ENCODE results near the gene PTPRG.

The PTPRG gene

GRCh38 chr3:61718565-61718964, 157.2 kb downstream of the PTPRG start:
- Histone ChIP-seq H3K36me3 (ENCODE audit: control insufficient read depth, insufficient read depth, low read length) (no peaks in the 10 kb centered on the region), H3K27me3 (replicated peaks; ENCODE audit: control insufficient read depth, insufficient read depth, low read length) (peaks cover 2% of the 10 kb centered on the region), H3K4me3 (replicated peaks; ENCODE audit: low read depth, low read length) (no peak overlapping the region)
- no peak for TF ChIP-seq CTCF (IDR thresholded peaks at IDR 0.05; ENCODE audit: insufficient read depth, low read length, poor library complexity, severe bottlenecking)
- DNase-seq (ENCODE audit: extremely low read depth, insufficient read length), result no peak

- TF ChIP-seq CTCF (IDR thresholded peaks at IDR 0.05; ENCODE audit: insufficient read depth, low read length, poor library complexity, severe bottlenecking), result no peak
- Histone ChIP-seq H3K27me3 (replicated peaks; ENCODE audit: control insufficient read depth, insufficient read depth, low read length) (peaks cover 2% of the 10 kb centered on the region), H3K4me3 (replicated peaks; ENCODE audit: low read depth, low read length) (no peak overlapping the region), H3K36me3 (ENCODE audit: control insufficient read depth, insufficient read depth, low read length) (no peaks in the 10 kb centered on the region)
- no peak for DNase-seq (ENCODE audit: extremely low read depth, insufficient read length)
These were observed 158.1 kb downstream of the PTPRG start for GRCh38 chr3:61719278-61719977.

- no peak for DNase-seq (ENCODE audit: extremely low read depth, insufficient read length)
- H3K27me3 ChIP-seq (replicated peaks; ENCODE audit: control insufficient read depth, insufficient read depth, low read length), result peaks cover 2% of the 10 kb centered on the region
- no peak for TF ChIP-seq CTCF (IDR thresholded peaks at IDR 0.05; ENCODE audit: insufficient read depth, low read length, poor library complexity, severe bottlenecking)
- H3K4me3 ChIP-seq (replicated peaks; ENCODE audit: low read depth, low read length), result no peak overlapping the region
- H3K36me3 ChIP-seq (ENCODE audit: control insufficient read depth, insufficient read depth, low read length), result no peaks in the 10 kb centered on the region
These were observed 161.7 kb downstream of the PTPRG start for GRCh38 chr3:61723038-61723437.

GRCh38 chr3:61724183-61724582, 162.8 kb downstream of the PTPRG start:
- no peak overlapping the region for H3K4me3 ChIP-seq (replicated peaks; ENCODE audit: low read depth, low read length)
- DNase-seq (ENCODE audit: extremely low read depth, insufficient read length), result no peak
- H3K27me3 ChIP-seq (replicated peaks; ENCODE audit: control insufficient read depth, insufficient read depth, low read length), result peaks cover 2% of the 10 kb centered on the region
- no peaks in the 10 kb centered on the region for H3K36me3 ChIP-seq (ENCODE audit: control insufficient read depth, insufficient read depth, low read length)
- TF ChIP-seq CTCF (IDR thresholded peaks at IDR 0.05; ENCODE audit: insufficient read depth, low read length, poor library complexity, severe bottlenecking), result no peak

- no peak for TF ChIP-seq CTCF (IDR thresholded peaks at IDR 0.05; ENCODE audit: insufficient read depth, low read length, poor library complexity, severe bottlenecking)
- Histone ChIP-seq H3K36me3 (ENCODE audit: control insufficient read depth, insufficient read depth, low read length) (no peaks in the 10 kb centered on the region), H3K4me3 (replicated peaks; ENCODE audit: low read depth, low read length) (no peak overlapping the region), H3K27me3 (replicated peaks; ENCODE audit: control insufficient read depth, insufficient read depth, low read length) (no peaks in the 10 kb centered on the region)
- DNase-seq (ENCODE audit: extremely low read depth, insufficient read length), result no peak
These were observed 163.4 kb downstream of the PTPRG start for GRCh38 chr3:61724801-61725200.
